Measurements from ENCODE around the gene ZNF683.
"Not testable (repeated sequence)": the region's sequence is repeated elsewhere in the genome, so short reads cannot be mapped to it uniquely, and the experiment has no call there.

Gene ZNF683

DNA sequence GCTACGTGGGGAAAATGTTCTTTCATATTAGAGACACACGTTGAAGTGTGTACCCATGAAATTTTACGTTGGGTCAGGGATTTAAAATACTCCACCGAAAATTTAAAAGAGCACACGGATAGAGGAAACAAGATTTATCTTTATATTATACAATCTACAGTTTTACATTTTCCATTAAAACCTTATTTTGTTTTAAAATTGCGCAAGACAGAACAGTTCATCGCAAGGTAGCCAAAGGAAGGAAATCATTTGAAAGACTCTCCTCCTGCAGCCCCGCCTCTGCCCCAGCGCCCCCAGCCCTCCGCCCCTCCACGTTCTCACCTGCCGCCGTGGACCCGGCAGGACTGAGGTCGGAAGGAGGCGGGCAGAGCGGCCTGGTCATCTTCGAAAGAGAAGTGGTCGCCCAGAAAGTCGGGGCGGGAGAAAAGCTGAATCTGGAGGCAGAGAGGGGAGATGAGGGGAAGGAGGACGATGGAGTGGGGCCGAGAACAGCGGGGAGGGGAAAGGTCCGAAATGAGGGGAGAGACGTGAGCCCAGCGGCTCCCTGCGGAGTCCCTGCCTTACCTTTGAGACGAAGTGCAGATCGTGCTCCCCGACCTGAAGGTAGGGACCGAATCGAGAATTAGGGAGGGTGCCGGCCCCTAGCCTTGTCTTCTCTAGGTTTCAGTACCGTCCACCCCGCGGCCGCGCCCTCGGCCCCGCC, 36.6 kb downstream of the ZNF683 start:
- no peak for DNase-seq

DNA sequence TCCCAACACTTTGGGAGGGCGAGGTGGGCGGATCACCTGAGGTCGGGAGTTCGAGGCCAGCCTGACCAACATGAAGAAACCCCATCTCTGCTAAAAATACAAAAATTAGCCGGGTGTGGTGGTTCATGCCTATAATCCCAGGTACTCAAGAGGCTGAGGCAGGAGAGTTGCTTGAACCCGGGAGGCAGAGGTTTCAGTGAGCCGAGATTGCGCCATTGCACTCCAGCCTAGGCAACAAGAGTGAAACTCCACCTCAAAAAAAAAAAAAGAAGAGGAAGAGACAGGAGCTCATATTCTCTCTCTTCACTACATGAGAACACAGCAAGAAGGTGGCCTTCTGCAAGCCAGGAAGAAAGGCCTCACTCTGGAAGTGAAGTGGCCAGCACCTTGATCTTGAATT, 39.2 kb downstream of the ZNF683 start:
- DNase-seq = not testable (repeated sequence)

DNA sequence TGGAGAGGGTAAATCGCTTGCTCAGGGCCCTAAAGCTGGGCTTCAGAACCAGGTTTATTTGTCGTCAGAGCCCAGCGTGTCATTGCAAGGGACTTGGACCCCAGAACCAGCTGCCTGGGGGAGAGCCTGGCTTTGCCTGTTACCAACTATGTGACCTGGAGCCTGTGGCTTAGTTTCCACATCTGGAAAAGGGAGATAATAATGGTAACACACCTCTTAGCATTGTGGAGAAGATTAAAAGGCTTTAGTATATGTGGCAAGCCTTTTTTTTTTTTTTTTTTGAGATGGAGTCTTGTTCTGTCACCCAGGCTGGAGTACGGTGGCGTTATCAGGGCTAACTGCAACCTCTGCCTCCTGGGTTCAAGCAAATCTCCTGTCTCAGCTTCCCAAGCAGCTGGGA, 42.3 kb downstream of the ZNF683 start:
- DNase-seq = no peak

DNA sequence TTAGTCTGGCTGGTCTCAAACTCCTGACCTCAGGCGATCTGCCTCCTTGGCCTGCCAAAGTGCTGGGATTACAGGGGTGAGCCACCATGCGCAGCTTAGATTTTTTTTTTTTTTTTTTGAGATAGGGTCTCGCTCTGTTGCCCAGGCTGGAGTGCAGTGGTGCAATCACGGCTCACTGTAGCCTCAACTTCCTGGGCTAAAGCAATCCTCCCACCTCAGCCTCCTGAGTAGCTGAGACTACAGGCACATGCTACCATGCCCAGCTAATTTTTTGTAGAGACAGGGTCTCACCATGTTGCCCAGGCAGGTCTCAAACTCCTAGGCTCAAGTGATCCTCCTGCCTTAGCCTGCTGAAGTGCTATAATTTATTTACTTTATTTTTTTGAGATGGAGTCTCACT, 43.2 kb downstream of the ZNF683 start:
- not testable (repeated sequence) for DNase-seq

DNA sequence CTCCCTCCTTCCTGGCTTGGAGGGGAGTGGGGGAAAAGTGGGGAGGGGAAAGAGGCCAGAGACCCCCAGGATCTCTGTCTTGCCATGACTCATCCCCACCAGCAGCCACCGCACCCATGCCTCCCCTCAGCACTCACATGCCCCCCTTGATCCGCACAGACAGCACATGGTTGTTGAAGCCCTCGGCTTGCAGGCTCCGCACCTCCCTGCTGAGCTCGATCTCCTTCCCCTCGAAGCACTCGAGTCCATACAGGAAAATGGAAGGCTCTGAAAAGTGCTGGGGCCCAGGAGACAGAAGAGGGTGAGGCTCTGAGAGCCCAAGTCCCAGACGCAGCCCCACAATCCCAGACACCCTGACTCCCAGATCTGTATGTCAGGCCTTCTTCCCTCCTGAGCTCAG, 44.0 kb downstream of the ZNF683 start:
- DNase-seq = no peak

DNA sequence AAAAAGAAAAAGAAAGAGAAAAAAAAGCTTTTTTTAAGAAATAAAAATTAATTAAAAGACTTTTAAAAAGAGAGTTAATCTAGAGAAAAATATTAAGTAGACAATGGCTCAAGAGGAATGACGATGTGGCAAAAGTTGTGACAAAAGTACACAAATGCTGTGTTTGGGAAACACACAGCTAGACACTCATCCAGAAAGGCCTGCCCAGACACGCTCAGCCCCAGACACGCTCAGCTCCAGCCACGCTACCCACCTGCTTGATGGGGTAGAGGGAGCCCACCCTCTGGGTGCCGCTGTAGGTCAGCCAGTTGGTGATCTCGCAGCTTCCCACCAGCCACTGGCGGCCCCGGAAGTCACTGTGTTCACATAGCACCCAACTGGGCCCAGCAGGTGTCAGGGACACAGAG, 44.6 kb downstream of the ZNF683 start:
- DNase-seq = no peak

DNA sequence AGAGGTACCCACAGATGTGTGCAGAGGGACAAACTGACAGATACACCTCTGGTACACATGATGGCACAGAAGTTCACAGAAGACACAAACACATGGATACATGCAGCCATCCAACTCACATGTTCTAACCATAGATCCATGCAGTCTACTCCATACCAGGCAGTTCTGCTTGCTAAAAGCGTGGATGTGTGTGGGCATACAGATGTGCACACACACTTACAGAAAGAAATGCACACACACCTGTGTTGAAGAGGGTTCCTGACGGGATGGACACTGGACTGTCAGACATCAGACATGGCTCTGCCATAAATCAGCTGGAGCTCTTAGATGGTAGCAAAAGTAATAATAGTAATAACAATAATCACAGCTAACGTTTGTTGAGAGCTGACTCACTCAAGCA, 48.0 kb downstream of the ZNF683 start:
- DNase-seq = no peak

DNA sequence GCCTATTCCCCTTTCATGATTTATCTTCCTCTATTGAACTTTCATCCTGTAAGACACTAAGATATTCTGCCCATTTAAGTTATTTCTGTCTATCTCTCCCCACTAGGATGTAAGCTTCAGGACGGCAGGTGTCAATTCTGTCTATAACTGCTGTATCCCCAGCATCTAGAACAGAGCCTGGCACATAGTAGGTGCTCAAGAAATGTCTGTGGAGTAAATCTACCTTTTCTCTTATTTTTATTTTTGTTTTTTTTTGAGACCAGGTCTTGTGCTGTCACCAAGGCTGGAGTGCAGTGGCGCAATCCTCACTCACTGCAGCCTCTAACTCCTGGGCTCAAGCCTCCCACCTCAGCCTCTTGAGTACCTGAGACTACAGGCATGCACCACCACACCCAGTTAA, 49.2 kb downstream of the ZNF683 start:
- no peak for DNase-seq

DNA sequence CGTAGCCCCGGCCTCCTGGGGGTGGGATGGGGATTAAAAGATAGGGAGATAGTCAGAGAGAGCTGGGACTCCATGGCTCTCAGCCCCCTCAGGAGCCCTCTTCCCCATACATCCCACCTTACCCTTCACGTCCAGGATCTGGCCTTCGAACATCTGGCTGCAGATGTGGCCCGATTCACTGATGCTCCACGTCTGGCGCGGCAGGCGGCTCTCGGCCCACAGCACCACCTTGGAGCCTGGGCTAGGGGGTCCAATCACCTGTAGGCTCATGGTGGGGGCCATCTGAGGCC, 50.6 kb downstream of the ZNF683 start:
- DNase-seq = no peak

DNA sequence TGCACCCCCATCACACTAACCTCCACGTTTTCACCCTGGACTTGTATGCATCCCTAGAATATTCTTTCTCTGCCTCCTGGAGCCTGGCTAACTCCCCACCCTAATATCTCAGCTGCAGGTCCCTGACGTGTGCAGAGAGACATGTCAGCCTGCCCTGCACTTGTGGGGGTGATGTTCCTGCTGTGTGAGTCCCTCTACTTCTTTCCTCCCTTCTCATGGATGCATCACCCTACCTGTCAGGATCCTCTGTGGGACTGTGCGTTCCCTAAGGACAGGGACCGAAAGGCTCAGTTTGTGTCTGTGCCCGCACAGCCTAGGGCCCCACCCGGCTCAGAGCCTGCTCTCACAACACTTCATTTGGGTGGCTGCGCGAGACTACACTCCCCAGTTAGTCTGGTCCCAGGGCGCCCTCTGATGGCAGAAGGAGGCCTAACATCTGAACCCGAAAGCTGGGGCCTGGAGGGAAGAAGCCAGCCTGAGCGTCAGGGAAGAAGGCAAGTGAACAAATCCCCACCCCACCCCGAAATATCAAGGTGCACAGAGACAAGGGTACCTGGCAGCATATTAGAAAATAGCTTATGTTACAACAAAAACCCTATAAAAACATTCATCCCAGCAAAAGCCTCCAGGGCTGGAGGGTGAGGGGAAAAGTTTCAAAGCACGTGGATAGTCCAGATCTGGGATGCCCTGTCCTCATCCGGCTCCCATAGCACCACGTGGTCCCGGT, 51.1 kb downstream of the ZNF683 start:
- DNase-seq = peak; percentile 77

DNA sequence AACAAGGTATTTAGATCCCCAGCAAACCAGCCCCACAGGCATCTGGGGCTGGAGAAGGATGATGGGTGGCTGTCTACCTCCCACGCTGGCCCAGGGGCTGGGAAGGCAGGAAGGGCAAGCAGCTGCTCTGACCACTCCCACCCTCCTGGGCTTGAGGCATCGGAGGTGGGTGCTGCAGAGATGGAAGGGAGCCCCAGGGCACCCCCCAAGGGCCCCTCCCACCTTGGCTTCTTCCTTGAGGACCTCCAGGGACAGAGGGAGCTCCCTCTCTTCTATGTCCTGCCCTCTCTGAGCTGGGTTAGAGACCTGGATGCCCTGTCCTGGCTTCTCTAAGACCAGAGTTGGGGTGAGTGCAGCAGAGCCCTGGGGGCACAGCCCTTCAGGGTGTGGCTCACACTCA, 51.7 kb downstream of the ZNF683 start:
- no peak for DNase-seq

DNA sequence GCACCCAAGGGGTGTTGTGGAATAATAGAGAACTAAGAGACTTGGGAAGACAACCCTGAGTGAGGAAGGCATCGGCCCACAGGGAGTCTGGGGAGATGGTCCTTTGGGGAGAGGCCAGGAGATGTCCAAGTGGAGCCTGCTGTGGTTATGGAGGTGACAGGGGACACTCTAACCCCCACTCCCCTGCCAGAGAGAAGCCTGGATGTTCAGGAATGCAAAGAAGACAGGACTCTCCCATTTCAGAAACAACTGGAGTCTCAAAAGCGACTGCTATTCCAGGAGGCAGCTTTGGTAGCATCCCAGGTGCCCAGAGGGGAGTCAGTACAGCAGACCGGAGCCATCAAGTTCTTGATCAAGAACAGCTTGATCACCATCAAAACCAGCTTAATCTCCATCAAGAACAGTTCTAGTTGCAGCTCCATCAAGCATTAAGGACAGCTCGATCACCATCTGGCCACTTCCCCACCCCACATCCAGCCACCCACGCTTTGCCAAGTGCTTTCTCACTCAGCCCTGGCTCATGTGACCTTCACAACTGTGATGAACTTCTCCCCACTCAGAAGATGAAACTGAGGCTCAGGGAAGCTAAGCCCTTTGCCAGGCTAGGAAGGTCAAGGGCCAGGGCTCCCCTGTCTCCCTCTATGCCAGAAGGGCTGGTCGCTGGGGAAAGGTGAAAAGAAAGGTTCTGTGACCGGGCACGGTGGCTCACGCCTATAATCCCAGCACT, 54.0 kb downstream of the ZNF683 start:
- DNase-seq = no peak

DNA sequence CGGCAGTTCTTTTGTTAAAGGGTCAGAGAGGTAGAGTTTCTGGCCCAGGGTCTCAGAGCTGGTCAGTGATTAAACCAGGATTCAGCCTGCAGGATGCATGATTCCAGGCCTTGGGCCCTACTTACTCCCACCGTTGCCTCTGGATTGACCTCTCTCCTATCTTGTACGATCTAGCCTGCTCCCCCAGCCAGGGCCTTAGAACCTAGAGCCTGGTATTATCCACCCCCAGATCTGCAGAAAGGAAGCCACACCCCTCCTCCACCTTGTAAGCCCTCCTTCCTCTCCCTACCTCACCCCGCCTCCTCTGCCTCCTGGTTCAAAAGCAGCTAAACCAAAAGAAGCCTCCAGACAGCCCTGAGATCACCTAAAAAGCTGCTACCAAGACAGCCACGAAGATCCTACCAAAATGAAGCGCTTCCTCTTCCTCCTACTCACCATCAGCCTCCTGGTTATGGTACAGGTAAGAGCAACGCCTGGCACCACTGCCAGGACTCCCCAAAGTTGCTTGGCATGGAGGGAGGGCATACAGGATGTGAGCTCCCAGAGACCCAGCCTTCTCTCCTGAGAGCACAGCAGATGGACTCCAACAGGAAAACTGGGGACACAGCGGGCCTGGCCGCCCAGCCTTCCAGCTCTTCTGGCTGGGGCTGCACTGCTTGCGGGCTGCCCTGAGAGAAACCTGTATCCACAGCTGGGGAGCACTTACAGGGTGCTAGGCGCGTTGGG, 54.8 kb downstream of the ZNF683 start, which contains the start of gene CD52:
Gene CD52 (plus strand): TSS at position 347 of the 726 bp plus-strand sequence. CDS start 60 bp downstream, at position 407.
- no peak for DNase-seq

DNA sequence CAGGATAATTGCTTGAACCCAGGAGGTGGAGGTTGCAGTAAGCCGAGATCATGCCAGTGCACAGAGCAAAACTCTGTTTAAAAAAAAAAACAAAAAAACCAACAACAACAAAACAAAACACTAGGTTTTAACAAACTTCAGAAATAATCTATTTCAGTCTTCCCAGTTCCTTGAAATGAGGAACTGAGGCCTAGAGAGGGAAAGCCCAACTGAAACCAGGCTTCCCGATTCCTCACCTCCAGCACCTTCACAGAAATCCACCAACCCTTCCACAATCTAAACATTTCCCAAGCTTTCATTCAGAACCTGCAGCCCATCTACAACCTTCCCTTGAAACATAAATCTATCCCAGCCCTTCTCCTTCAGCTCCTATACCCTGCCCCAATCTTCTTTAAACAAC, 55.4 kb downstream of the ZNF683 start:
- no peak for DNase-seq

DNA sequence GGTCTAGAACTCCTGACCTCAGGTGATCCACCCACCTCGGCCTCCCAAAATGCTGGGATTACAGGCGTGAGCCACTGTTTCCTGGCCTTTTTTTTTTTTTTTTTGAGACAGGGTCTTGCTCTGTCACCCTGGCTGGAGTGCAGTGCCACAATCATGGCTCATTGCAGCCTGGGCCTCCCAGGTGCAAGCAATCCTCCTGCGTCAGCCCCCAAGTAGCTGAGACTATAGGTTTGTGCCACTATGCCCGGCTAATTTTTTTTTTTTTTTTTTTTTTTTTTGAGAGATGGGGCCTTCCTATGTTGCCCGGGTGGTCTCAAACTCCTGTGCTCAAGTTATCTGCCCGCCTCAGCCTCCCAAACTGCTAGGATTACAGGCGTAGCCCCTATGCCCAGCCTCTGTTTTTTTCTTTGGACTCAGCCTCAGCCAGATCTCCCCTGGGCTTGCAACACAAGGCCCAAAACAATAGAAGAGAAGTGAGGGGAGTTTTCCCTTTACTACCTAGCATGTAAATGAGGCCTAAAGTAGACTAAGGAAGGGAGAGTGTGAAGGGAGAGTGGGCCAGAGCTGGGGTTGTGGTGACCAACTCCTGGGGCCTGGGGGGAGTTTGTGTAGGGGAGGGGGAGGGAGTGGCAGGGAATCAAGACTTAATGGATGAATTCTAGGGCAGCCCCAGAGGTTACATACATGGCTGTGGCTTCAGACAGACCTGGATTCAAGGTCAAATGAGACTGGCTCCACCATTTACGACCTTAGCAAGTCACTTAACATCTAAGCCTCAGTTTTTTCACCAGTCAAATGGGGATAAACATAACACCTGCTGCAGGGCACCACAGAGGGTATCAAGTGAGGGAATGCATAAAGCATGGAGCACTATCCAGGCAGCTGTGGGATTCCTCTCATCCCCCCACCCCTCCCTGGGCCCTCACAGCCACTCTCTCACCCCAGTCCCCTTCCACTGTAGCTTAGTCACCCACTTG, 56.4 kb downstream of the ZNF683 start:
- DNase-seq = no peak

DNA sequence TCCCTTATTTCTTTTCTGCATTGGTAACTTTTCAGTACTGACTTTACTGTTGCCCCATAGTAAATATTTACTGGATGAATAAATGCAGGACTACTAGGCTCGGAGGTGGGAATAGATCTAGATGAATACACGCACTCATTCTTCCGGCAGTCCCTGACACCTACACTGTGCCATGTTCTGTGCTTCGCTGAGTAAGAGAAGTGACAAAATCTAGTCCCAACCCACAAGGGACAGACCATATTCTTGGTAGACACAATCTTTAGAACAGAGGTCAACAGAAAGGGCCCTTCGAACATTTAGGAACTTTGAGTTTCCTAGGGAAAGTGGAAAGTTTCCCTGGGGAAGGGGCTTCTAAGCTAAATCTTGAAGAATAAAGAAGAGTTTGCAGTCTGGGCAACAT, 58.0 kb downstream of the ZNF683 start:
- no peak for DNase-seq
